HTERT RPE-1 (cell line): ENCODE measurements around the gene FADD.
"Not testable (repeated sequence)": the region's sequence is repeated elsewhere in the genome, so short reads cannot be mapped to it uniquely, and the experiment has no call there.

ENCODE experiments used
- in situ Hi-C: fragments of 300-500 bp; cut with MboI; formaldehyde crosslinking; loops from 4 replicates; pipeline ENCODE4 v1.14.3; 2020; ENCODE audit warnings: low sequenced_read_pairs

FADD gene

GRCh38 chr11:70203751-70204465 is 812 bp downstream of the FADD start:
- in situ Hi-C loops = no loop called here

GRCh38 chr11:70204466-70204799 is 1.3 kb downstream of the FADD start:
- in situ Hi-C loops = no loop called here

DNA sequence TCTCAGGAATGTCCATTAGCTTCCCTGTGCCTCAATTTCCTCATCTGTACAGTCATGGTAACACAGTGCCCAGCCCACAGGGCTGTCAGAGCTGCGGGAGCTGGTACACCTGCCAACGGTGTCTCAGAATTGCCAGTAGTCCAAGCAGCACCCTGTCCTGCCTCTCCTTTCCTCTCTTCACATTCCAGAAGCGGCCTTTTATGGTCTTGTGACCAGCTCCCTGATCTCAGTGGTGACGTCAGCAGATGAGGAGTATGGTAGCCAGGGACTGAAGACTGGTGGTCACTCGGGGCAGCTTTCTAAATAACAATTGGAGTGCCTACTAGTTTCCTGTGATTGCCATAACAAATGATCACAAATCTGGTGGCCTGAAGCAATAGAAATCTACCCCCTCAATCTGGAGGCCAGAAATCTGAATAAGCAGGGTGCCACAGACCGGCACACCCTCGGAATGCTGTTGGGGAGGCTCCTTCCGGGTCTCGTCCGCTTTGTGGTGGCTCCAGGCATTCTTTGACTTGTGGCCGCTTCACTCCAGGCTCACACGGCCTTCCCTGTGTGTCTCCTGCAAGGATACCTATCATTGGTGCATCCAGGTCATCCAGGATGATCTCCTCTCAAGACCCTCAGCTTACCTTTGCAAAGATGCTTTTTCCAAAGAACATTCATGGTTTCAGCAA is 2.1 kb downstream of the FADD start:
- in situ Hi-C loops = no loop called here

GRCh38 chr11:70205766-70206165 is 2.7 kb downstream of the FADD start:
- in situ Hi-C loops = no loop called here

- in situ Hi-C loops = no loop called here
These were observed 3.3 kb downstream of the FADD start for GRCh38 chr11:70206226-70206981.

DNA sequence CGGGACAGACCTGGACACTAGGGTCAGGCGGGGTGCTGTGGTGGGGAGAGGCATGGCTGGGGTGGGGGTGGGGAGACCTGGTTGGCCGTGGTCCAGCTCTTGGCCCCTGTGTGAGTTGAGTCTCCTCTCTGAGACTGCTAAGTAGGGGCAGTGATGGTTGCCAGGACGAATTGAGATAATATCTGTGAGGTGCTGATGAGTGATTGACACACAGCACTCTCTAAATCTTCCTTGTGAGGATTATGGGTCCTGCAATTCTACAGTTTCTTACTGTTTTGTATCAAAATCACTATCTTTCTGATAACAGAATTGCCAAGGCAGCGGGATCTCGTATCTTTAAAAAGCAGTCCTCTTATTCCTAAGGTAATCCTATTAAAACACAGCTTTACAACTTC is 3.9 kb downstream of the FADD start:
- in situ Hi-C loops = no loop called here

- in situ Hi-C loops = no loop called here
These were observed 4.5 kb downstream of the FADD start for GRCh38 chr11:70207531-70208131.

GRCh38 chr11:70209391-70209912 is 6.4 kb downstream of the FADD start:
- in situ Hi-C loops = no loop called here

DNA sequence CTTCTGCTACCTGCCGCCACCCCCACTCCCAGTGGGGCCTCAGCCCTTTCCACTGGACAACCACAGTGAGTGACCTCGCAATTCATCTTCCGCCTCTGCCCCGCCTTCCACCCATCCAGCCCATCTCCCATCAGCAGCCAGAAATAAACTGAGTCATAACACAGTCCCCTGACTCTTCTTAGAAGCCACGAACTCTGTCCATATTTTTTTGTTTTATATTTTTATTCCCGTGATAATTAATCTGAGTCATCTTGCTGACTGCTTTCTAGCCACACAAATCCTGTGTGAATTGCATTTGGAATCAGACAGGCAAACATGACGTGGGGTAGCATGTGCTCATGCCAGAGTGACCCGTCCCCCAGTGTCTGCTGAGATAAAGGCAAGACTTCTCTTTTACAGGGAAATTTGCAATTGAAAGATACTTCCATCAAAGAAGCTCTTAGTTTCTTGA is 7.0 kb downstream of the FADD start:
- in situ Hi-C loops = no loop called here

DNA sequence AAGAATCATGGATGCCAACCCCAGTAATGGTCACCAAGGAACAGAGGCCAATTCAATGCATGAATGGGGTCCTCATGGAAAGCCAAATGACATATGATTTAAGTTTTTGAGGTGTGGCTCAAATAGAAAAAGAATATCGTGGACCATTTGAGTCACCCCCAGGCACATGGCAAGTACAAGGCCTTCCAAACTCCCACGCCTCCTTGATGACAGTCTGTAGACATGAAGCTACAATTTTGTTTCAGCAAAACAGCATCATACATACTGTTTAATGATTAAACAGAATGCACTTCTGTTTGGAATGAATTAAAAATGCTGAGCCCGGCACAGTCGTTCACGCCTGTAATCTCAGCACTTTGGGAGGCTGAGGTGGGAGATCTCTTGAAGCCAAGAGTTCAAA is 7.4 kb downstream of the FADD start:
- in situ Hi-C loops = no loop called here

DNA sequence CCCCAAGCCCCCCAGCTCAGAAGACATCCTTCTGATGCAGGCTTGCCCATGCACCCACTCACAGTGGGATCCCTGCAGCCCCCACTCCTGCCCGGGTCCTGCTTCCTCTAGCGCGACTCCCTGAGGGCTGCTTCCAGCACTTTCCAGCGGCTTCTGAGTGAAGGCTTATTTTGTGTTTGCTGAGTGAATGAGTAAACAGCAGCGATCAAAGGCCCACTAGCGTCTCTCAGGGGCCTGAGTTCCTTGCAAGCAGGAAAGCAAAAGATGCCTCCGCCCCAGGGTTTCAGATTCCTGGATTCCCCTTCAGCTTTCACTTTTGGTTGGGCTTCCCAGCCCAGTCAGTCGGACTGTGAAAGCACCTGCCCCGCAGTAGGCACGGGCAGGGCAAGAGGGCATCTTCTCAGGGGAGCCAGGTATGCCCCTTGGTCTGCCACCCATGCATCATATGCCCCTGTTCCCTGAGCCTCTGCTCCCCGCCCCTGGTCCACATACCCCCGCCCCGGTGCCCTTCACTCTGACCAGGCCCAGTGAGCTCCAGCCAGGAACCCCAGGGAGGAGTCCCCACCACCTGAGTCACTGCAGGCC is 9.2 kb downstream of the FADD start:
- in situ Hi-C loops = no loop called here

DNA sequence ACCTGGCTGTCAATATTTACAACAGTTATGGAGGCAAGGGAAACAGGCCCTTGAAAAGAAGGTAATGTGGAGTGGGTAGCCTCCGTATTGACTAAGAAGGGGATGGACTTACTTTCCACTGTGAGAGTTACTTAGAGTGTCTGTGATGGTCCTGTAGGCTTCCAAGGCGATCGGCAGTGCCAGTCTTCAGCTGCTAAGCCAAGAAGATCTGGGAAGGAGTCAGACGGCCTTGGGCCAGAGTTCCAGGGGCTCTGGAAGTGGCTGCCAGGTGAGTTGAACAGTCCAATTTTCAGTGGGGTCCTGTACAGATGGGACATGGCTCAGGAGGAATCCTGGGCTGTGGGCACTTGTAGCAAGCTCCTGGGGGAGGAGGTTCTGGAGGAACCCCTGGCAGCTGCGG is 14.3 kb downstream of the FADD start:
- in situ Hi-C loops = not testable (repeated sequence)

DNA sequence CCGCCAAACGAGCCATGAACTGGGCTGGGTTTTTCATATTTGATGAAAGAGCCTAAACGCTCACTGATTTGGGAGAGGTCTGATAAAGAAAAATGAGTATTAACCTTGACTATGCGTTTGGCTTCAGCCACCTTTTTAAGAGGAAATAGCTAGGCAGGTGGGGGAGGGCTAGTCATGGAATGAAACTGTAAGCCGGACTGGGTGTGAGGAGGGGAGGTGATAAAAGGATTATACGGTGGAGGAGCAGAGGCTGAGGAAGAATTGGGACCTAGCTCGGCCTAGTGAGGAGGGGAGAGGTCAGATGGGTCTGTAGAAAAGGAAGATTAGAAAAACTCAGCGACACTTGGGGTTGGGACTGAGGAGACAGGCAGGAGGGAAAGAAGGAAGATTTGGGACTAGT is 15.0 kb downstream of the FADD start:
- in situ Hi-C loops = not testable (repeated sequence)

DNA sequence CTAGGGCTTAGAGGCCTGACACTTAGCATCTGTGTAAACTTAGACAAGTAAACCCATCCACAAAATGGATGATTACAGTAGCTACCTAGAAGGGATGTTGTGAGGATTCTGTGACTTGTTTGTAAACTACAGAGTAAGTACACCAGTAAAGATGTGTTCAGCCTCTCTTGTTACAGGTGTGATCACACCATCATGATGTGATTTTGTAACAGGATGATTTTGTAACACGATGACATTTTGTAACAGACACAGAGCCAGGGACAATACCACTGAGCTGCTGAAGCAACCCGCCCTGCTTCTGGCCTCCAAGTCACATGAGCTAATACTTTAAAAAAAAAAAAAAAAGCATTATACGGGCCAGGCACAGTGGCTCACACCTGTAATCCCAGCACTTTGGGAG is 17.0 kb downstream of the FADD start:
- in situ Hi-C loops = no loop called here

GRCh38 chr11:70220920-70221319 is 17.8 kb downstream of the FADD start:
- in situ Hi-C loops = no loop called here

GRCh38 chr11:70225681-70226177 is 22.6 kb downstream of the FADD start:
- in situ Hi-C loops = no loop called here

DNA sequence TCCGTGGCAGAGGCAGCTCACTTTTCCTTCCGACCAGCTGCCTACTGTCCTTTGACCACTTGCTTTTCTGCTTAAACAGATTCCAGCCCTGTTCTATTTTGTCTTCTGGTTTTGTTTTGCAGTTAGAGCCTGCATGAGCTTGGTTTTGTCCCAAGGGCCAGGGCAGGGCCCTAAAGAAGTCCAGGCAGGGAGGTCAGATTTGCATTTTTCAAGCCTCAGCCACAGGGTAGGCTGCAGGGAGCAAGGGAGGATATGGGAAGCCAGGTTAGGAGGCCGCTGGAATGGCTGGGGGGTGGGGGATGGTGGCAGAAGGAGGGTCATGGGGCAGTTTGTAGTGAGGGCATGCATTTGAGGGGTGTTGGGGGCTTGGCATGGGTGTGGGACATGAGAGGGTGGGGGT is 23.1 kb downstream of the FADD start:
- in situ Hi-C loops = no loop called here

DNA sequence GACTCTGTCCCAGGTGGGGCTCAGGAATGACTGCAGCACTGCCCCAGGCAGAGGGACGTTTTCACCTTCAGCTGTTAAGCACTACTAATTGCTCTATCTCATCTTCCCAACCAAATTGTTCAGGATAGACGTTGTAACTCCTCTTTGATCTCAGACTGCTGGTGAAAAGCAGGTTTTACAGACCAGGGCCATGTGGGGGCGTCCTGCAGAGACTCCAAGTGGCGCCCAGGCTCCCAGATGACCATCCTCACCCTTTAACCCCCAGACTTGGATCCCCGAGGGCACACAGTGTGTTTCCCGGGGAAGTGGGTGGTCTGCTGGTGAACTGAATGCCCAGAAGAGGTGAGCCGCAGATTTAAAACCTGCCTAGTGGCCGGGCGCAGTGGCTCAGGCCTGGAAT is 23.9 kb downstream of the FADD start:
- in situ Hi-C loops = no loop called here

DNA sequence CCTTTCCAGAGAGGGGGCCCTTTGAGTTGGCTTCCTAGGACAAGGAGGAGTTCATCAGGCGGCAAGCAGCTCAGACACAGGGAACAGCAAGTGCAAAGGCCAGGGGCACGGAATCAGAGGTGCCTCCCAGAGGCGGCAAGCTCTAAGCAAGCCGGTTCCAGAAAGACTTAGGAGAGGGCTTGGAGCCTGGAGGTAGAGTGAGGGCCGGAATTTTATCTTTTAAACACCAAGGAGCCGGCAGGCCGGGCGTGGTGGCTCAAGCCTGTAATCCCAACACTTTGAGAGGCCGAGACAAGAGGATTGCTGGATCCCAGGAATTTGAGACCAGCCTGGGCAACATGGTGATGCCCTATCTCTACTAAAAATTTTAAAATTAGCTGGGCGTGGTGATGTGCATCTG is 26.6 kb downstream of the FADD start:
- in situ Hi-C loops = no loop called here

- in situ Hi-C loops = no loop called here
These were observed 27.2 kb downstream of the FADD start for GRCh38 chr11:70230151-70230839.
